ENCODE measurements around the gene SPATA24.
A peak's percentile ranks its signal among the peaks of the same experiment; 100 is the strongest.
"Not testable (repeated sequence)": the region's sequence is repeated elsewhere in the genome, so short reads cannot be mapped to it uniquely, and the experiment has no call there.

SPATA24 gene

GRCh38 chr5:139381837-139382761 lies 21.8 kb downstream of the SPATA24 start:
- no peak for DNase-seq

DNA sequence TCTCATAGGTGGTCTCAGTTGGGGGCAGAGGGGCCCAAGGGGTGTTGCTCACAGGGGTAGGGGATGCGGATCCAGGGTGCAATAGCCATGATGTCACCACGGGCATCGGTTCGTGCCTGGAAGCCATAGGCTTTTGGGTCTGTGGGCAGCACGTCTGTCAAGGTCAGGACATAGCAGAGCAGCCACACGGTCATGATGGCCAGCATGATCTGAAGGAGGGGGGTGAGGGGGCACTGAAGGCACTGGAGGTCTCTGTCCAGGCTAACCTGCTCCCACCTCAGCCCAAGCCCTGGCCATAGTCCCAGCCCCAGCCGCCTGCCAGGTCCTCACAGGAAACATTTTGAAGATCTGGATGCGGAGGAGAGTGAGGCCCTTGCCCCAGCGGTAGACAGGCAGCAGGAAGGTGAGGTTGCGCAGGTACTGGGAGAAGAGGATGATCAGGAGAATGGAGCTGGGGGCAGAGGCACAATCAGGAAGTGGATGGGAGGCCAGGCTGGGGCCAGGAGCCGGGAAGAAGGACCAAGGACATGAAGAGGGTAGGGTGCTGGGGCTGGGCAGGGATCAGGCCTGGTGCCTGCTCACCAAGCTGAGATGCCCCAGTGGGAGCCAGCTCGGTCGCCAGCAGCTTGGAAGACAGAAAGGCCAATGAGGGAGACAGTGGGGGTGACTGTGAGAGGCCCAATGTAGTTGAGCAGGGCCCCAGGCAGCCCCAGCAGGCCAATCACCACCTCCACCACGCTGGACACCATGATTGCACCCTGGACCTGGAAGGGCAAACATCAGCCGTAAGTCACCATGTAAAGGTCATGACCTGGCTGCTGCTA lies 24.1 kb downstream of the SPATA24 start:
- no peak for DNase-seq

GRCh38 chr5:139378941-139379361 lies 24.9 kb downstream of the SPATA24 start:
- DNase-seq = no peak

GRCh38 chr5:139378101-139378825 lies 25.6 kb downstream of the SPATA24 start:
- no peak for DNase-seq

DNA sequence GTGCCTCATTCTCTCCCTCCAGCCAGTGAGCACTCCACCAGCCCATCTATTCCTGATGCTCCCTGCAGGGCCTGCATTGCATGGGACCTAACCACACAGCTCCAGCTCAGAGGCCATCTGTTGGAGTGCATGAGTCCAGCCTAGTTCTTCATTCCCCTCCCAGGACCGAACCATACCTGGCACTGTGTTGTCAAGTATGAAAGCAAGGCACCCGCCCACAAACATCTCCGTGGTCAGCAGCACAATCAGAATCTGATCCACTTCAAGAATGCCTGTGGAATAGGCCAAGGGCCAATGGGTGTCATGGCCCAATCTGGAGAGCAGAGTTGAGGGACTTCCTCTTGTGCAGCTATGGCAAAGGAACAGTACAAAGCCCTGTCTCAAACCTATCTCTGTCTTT lies 26.7 kb downstream of the SPATA24 start:
- no peak for DNase-seq

GRCh38 chr5:139376364-139376763 lies 27.5 kb downstream of the SPATA24 start:
- no peak for DNase-seq

DNA sequence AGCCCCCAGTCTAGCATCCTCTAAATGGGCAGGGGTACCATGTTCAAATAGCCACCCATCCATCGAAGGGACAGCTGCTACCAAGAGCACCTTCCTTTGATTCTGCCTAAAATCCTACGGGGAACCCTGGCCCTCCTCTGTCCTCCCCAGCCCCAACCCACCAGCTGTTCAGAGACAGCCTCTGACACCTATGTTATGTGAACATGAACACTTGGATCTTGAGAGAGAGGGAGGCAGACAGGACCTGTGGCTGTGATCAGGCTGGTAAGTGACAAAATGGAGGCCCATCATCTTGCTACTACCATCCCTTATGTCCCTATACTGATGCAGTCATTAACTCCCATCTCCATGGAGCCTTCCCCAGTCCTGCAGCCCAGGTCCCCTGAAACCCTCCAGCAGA lies 29.0 kb downstream of the SPATA24 start:
- no peak for DNase-seq

DNA sequence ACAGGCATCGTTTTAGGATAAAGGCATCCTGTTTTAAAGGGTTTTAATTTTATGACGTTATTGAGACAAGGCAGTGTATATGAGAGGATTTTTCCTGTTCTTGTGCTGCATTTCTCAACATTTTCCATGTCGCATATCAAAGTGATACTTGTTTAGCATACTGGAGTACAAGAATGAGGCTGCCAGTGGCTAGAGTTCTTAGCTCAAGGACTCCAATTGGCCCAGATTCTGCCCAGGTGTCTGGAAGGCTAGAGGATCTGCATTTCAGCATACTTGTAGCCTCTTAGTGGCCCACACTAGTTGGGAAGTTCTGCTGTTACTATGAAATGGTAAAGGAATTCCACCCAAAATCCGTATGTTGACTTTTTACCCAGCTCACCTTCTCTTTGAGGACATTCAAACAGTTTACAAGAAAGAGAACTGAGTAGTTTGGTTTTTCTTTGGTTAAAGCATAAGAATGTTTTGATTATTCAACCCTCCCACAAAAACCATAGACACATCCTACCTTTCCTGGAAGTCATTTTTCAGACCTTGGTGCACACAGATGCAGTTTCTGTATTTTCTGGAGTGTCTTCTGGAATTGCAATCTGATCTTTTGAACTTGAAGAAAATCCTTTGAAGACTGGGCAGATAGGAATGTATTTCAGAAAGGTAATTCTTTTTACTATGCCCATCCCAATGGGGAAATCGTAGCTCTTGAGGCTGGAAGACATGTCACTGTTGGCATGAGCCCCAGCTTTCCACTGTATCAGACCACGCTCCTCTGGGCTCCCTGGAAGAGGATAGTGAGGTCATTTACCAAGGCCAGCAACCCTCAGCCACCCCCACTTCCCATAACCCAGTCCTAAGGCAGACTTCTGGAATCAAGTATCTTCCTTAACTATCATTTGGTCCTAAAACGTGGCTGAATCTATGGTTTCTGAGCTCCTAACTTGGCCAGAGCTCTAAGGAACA lies 32.1 kb downstream of the SPATA24 start:
- no peak for DNase-seq

DNA sequence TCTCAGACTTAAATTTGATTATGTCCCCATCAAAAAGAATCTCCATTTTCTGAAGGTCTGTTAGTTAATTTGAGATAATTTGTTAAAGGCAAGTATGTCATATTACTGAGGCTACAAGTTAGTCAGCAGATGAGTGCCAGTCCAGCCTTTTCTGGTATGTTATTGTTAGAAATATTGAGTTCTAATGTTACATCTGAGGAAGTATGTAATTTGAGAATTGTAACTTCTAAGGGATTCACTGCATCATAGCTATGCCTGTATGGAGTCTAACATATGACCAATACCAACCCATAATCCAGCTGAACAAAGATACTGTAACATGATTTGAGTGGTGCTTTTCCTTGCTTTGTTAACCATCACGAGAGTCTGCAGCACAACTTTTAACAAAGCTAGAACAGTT lies 34.7 kb downstream of the SPATA24 start:
- no peak for DNase-seq

DNA sequence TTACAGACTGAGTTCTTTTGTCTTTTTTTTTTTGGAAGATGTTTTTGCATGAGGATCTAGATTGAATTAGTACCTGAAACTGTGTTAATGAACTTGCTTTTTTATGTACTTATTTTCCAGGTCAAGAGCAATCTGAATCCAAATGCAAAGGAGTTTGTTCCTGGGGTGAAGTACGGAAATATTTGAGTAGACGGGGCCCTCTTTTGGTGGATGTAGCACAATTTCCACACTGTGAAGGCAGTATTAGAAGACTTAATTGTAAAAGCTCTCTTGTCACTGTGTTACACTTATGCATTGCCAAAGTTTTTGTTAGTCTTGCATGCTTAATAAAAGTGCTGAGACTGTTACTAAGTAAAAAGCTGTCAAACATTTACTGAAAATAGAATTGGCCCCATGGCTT lies 35.3 kb downstream of the SPATA24 start:
- DNase-seq = peak; percentile 7

DNA sequence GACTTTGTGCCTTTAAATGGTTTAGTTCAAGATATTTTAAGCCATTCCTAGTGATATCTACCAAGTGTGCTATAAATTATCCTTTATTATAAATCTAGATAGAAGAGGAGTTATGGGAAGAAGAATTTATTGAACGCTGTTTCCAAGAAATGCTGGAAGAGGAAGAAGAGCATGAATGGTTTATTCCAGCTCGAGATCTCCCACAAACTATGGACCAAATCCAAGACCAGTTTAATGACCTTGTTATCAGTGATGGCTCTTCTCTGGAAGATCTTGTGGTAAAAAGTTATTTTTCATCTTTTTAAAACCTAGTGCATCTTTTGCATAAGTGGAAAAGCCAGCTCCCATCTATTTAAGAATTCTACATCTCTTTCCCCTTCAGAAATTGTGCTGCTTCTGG lies 39.4 kb downstream of the SPATA24 start:
- no peak for DNase-seq

- no peak for DNase-seq
These were observed 40.0 kb downstream of the SPATA24 start for GRCh38 chr5:139363937-139364336.

DNA sequence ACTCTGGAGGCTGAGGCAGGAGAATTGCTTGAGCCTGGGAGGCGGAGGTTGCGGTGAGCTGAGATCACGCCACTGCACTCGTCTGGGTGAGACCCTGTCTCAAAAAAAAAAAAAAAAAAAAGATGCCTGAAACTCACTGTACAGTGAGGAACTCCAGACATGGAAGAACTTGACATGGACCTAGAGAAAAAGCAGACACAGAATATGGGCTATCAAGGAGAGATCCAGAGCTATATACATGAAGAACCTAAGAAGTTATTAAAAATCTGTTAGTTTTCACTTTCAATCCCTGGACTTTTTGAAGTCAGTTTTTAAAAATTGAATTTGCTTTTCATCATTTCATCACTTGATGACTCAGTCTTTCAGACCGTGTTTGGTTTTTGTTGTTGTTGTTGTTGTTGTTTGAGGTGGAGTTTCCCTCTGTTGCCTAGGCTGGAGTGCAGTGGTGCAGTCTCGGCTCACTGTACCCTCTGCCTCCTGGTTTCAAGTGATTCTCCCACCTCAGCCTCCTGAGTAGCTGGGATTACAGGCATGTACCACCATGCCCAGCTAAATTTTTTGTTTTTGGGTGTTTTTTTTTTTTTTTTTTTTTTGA lies 42.0 kb downstream of the SPATA24 start:
- DNase-seq = peak; percentile 17

GRCh38 chr5:139360384-139360783 lies 43.5 kb downstream of the SPATA24 start:
- no peak for DNase-seq

- no peak for DNase-seq
These were observed 45.8 kb downstream of the SPATA24 start for GRCh38 chr5:139358064-139358463.

DNA sequence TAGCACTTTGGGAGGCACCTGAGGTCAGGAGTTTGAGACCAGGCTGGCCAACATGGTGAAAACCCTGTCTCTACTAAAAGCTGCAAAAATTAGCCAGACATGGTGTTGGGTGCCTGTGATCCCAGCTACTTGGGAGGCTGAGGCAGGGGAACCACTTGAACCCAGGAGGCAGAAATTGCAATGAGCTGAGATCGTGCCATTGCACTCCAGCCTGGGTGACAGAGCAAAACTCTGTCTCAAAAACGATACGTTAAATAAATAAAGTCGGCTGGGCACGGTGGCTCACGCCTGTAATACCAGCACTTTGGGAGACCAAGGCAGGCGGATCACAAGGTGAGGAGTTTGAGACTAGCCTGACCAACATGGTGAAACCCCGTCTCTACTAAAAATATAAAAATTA lies 48.0 kb downstream of the SPATA24 start:
- DNase-seq = not testable (repeated sequence)

- DNase-seq = no peak
These were observed 49.7 kb downstream of the SPATA24 start for GRCh38 chr5:139354186-139354585.

- DNase-seq = not testable (repeated sequence)
These were observed 56.0 kb downstream of the SPATA24 start for GRCh38 chr5:139347863-139348262.

Measured in suppressor macrophage treated with lipopolysaccharide for 4 hours (primary cell).